Choroid plexus epithelial cell (primary cell): ENCODE results near the gene HTRA3.

Source experiments
- DNase-seq: peaks from one replicate; pipeline ENCODE4 v3.0.0-alpha.2; 2010; ENCODE audit warnings: low read depth
- H3K4me3 ChIP-seq: 2 replicates; pipeline ENCODE4 v1.5.1; 2011; ENCODE audit warnings: low read depth, mild to moderate bottlenecking, control low read depth, low read length, moderate library complexity
- CTCF ChIP-seq: conservative IDR thresholded peaks from 2 replicates; pipeline ENCODE4 v1.5.1; 2011; ENCODE audit warnings: low read depth, mild to moderate bottlenecking, control low read depth, inconsistent platforms, low read length, moderate library complexity

HTRA3 gene

DNA sequence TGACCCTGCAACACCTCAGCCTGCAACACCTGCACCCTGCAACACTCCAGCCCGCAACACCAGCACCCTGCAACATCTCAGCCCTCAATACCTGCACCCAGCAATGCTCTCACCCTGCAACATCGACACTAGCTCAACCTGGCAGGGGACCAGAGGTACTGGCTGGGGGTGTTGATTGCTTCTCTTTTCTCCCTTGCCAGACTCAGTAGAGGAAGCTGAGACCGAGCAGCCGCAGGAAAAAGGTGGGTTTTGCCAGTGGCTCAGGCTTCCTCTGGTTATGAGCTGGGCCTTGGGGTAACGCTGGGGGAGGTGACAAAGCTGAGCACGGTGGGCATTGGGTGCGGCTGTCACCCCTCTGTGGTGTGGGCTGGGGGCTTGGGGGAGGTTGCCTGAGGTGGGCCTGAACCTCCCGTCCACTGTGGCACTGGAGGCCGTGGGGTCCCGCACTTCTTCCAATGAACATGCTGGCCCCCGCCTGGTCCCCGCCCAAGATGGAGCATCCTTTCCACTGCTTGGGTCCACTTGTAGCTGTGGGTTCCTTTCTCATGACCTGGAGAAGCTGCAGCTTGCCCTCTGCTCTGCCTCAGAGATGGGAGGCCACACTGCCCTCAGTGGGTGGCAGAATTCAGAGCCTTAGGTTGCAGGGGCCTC is 44.5 kb upstream of the HTRA3 start:
- TF ChIP-seq CTCF = no peak
- no peak overlapping the region for H3K4me3 ChIP-seq
- DNase-seq = no peak

DNA sequence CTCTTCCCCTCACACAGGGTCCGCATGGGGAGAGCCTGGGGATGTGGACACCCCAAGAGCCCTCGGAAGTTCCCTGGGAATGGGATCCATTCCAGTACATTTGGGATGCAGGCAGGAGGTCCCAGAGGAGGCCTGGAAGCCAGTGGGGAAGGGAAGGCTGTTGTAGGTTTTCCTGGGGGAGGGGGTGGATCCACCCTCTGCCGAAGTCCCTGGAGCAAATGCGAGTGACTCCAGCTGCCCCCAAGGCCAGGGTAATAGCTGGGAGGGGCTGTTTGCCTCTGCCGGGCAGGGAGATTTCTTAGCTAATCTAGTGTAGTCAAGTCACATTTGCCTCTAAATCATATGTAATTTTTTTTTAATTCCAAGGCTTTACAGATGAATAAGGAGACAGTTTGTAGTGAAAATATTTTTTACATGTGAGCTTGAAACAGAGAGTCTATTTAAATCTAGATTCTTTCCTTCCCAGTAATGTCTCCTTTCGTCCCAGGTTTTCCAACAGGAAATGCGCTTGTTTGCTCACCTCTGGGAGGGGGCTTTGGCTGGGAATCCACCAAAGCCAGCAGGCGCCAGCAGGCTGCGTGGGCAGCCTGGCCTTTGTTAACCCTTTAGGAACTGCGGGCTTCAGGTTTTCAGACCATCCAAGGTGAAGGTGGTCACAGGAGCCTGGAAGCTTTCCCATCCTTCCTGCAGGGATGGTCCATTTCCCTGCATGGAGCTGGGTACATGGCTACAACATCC is 43.7 kb upstream of the HTRA3 start:
- H3K4me3 ChIP-seq = no peak overlapping the region
- no peak for TF ChIP-seq CTCF
- no peak for DNase-seq

DNA sequence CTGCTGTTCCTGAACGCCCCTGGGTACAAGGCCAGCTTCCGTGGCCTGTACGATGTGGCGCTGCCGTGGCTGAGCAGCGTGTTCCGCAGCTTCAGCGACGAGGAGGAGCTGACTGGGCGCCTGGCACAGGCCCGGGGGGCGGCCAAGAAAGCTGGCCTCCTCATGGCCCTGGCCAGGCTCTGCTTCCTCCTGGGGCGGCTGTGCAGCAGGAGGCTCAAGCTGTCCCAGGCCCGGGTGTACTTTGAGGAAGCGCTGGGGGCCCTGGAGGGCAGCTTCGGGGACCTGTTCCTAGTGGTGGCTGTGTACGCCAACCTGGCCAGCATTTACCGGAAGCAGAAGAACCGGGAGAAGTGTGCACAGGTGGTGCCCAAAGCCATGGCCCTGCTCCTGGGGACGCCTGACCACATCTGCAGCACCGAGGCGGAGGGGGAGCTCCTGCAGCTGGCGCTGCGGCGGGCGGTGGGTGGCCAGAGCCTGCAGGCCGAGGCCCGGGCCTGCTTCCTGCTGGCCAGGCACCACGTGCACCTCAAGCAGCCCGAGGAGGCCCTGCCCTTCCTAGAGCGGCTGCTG is 42.3 kb upstream of the HTRA3 start:
- TF ChIP-seq CTCF = no peak
- H3K4me3 ChIP-seq = no peak overlapping the region
- no peak for DNase-seq

- no peak overlapping the region for H3K4me3 ChIP-seq
- no peak for DNase-seq
- no peak for TF ChIP-seq CTCF
Observed at GRCh38 chr4:8227771-8228318, 41.7 kb upstream of the HTRA3 start.

DNA sequence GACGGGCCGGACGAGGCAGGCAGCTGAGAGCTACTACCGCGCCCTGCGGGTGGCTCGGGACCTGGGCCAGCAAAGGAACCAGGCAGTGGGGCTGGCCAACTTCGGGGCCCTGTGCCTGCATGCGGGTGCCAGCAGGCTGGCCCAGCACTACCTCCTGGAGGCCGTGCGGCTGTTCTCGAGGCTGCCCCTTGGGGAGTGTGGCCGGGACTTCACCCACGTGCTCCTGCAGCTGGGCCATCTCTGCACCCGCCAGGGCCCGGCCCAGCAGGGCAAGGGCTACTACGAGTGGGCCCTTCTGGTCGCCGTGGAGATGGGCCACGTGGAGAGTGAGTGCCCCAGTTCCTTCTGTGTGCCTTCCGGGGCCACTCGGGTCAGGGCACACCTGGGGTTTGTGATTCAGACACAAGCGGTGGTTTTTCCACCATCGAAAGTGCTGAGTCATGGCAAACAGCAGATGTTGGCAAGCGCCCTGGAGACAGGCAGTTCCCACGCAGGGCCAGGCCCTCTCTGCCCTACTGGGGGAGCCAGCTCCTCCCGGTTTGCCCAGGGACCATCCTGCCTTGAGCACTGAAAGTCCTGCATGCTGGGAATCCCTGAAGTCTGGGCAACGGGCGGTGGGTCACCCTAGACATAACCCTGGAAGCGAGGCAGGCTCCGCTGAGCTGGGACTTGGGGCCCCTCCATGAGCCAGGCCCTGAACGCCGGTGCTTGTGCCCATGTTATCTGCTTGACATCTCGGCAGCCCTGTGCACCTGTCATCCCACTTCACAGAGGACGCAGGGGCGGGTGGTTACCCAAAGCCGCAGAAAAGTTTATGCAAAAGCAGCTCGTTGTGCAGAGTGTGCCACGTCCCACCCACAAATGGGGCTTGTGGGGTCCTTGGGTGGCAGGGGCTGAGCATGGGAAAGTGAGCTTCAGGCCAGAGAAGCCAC is 41.0 kb upstream of the HTRA3 start:
- no peak for TF ChIP-seq CTCF
- DNase-seq = peak; percentile 92
- H3K4me3 ChIP-seq = no peak overlapping the region

DNA sequence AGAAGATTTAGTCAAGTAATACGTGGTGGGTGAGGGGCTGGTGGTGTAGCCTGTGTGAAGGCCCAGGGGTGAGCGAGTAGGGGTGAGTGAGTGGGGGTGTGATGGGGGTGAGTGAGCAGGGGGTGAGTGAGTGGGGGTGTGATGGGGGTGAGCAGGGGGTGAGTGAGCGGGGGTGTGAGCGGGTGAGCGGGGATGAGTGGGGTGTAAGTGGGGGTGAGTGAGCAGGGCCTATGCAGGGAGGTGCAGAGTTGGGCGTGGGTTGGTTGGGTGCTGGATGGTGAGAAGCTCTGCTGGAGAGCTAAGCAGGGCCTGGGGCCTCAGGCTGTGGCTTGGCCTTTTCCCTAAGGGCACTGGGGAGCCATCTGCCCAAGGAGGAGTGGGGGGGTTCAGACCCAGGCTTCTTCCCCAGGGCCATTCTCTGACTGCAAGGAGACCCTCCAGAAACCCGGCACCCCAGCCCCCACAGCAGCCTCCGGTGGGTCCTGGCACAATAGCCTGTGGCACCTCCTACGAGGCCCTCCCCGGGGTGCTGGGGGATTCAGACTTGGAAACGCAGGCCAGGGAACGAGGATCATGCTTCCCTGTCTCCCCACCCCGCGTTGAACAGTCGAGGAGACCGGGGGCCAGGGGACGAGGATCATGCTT is 40.1 kb upstream of the HTRA3 start:
- TF ChIP-seq CTCF = no peak
- H3K4me3 ChIP-seq = no peak overlapping the region
- no peak for DNase-seq
